Amniotic epithelial cell (primary cell): ENCODE results near the gene CBX8.

ENCODE experiments used
- DNase-seq: peaks from one replicate; pipeline ENCODE4 v3.0.0-alpha.2; 2010; ENCODE audit warnings: low read depth

The CBX8 gene

DNA sequence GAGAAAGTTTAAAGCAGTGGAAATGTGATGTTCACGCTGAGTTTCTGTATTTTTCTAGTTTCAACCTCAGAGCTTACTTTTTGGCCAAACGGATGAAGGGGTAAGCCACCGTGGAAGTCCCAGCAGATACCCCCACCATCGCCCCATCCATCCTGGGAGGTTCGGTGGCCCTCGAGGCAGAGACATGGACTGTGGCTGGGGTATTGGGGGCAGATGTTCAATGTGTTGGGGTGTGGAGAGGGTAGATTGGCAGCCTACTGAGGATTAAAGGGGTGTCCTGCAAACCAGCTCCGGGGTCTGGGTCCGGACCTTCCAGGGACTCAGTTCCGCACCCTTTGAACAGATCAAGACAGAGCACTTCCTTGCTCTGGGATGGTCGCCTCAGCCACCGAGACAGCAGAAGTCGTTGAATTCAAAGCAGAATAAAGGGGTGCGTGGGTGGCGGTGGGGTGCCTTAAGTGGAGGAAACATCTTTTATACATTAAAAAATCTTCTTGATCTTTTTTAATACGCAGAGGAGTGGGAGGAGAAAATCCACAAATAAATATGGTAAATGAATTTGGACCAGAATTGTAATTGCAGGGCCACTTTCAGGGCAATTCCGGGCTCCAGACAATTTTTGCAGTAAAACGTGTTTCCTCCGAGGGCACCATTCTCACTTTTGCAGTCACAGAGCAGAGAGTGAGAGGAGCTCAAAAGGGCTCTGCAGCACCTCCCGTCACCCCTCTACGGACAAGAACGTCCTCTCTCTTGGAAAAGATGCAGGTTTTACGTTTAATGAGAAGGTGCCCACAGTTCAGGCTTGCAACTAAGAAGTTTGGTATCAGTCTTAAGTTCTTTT lies 8.2 kb upstream of the CBX8 start:
- no peak for DNase-seq

DNA sequence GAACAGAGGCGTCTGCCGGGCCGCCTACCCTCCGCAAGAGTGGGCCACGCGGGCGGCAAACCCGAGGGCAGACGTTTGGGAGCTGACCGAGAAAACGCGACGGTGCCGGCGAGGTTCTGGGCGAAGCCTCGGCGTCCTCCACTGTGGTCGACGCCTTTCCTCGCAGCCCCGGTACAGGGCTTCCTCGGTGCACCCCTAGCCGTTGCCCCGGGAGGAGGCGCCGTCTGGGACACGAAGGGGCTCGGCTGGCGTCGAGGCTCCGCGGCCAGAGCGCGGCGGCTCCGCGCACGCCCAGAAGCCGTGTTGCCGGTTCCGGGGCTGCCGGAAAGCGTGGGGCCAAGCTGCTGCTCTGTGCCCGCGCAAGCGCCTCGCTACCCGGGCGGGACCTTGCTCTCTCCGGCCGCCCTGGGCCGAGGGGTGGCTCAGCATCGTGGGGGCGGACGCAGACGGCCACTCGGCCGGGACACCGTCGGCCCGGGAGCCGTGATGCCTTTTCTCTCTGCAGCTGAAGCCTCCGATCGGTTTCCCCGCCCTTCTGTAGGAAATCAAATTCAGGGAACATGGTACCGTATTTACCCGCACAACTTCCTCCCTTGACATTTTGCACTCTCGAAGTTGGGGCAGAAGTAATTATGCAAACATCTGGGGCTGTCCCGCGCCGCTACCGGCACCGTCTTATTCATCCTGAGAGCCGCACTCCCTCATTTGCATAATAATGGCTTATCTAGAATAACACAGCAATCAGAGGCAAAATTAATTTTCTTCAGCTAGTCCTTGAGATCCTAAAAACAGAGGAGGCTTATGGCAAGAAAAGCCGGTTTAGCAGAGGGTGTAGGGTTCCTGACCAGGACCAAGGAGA lies 7.3 kb upstream of the CBX8 start:
- DNase-seq = peak; percentile 22

DNA sequence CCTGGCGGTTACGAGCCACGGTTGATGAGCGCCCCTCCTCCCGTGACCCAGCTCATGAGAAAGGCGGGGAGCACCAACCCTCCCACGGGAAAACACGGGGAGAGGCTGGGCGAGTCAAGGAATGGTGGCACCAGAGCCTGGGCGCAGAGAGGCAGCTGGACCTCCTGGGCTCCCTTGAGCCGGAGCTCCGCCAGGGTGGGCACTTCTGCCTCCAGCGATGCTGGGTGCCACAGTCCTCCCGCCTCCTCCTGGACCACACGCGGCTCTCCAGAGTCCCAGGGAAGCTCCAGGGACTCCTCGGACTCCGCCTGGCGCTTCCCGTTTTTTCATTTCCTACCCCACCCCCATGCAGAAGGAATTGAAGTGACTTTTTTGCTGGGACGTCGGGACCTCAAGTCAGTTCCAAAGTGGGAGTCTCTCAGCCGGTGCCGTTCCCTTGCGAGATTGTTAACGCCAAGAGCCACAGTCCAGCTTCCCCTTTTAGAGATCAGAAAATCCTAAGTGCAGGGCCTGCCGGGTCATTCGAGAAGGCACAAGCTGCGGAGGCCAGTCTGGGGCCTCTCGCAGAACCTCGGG lies 6.6 kb upstream of the CBX8 start:
- no peak for DNase-seq

DNA sequence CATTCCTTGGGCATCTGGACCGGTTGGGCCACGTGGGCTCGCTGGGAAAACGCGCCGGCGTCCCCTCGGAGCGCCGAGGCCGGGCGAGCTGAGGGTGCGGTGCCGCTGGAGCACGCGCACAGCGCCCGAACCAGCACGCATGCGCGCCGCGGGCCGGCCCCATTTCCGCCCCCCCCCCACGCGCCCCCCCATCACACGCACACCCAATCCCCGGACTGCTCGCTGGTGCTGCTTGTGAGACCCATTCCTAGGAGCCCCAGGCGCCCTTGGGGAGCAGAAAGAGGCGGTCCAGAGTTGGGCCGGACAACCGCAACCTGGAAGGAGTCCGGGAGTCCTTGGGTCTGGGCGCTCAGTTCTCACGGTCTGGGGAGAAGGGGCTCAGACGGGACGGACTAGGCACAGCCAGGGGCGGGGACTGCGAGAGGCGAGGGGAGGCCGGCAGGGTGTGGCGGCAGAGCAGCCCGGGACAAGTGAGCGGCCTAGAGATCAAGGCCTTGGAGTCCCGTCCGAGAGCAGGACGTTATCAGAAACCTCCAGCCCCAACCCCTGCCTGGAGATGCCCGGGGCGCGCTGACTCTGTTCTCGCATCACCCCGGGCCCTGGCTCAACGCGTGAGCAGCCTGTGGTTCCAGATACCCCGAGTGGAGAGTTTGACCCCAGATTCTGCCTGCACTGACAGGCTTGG lies 6.0 kb upstream of the CBX8 start:
- DNase-seq = no peak

DNA sequence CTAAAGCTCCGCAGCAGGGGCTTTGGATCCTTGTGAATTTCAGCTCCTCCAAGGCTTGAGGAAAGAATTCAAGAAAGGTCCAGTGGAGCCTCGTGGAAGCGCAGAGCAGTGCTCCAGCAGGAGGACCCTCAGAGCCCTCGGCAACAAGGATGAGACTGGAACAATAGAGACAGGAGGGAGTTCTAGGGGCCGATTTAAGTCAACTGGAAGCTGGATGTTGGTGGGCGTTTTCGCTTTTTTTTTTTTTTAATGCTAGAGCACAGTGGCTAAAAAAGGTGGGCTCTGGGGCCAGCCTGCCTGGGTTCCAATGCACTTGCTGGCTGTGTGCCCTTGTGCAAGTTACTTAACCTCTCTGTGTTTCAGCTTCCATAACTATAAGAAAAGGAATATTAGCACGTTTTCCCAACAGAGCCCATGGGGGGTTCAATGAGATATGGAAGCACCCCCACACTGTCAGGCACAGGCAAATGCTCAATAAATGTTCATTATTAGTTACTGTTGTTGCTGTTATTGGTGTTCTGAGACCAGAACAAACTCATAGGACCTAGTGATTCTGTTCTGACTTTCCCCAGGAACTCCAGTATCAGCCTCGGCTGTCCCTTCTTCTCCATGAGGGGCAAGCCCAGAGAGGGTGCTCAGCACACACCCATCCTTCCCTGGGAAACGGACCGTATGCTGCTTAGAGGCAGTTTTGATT lies 5.3 kb upstream of the CBX8 start:
- DNase-seq = no peak

DNA sequence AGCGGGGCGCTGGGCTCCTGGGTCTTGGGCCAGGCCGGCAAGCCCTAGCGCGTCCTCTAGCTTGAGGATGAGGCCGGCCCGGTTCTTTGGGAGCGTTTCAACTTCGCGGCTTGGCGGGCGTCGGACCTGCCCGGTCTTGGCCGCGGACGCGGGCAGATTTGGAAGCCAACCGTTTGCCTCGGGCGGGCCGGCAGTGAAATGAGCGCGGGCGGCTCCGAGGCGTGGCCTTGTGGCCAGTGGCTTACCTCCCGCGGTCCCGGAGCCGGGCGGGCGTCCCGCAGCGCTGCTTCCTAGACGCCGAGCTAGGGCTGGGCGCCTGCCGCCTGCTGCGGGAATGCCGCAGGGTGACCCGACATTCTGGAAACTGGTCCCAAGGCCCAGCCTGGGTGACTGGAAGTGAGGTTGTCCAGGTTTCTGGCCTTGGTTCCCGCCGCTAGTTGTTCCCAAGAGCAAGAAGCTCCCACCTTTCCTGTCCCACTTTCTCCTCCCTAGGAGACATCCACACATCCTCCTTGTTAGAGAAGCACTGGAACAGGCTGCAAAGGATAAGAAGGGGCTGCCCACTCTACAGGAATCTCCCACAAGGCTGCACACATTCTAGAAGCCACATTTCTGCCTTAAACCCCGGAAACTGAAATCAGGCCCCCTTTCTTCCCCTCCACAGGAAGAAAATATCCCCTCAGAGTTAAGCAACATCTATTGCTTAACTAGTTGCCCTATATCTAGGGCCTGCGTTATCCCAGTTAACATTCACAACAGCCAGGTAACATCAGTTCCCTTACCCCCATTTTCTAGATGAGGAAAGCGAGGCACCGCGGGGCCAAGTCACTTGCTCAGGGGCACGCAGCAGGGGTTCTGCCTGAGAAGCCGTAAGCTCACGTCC lies 4.5 kb upstream of the CBX8 start:
- no peak for DNase-seq

DNA sequence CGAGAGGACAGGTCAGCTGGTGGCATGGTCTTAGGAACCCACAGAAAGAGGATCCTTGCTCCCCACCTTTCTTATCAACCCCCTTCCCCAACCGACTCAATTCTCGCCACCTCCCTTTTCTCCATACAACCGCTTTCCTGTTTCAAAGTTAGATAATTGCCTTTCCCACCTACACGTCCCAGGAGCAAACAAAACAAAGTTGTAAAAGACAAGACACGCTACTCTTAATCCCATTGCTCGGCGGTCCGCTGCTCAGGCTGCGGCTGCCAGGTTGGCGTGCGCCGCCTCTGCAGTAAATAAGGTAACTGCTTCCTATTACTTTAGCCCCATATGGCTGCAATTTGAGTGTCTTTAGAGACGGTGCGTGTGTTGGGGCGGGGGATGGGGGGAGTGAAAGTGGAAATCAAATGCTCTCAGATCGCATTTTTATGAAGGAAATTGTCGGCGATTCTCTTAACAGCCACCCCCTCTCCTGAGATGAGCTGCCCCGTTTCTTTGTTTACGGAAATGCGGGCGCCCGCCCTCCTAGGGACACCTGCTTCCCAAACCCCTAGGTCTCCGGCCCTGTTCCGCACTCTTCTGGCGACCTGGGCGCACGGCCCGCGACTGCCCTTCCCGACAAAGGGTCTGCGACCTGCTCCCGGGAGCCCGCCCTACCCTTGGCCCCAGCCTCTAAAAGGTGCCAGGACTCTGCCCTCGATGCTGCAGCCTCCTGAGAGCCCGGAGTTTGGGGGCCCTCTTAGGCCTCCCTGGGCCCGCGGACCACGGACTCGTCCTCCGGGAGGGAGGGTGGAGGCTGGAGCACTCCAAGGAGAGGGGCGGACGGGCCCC lies 3.7 kb upstream of the CBX8 start:
- DNase-seq = peak; percentile 37

DNA sequence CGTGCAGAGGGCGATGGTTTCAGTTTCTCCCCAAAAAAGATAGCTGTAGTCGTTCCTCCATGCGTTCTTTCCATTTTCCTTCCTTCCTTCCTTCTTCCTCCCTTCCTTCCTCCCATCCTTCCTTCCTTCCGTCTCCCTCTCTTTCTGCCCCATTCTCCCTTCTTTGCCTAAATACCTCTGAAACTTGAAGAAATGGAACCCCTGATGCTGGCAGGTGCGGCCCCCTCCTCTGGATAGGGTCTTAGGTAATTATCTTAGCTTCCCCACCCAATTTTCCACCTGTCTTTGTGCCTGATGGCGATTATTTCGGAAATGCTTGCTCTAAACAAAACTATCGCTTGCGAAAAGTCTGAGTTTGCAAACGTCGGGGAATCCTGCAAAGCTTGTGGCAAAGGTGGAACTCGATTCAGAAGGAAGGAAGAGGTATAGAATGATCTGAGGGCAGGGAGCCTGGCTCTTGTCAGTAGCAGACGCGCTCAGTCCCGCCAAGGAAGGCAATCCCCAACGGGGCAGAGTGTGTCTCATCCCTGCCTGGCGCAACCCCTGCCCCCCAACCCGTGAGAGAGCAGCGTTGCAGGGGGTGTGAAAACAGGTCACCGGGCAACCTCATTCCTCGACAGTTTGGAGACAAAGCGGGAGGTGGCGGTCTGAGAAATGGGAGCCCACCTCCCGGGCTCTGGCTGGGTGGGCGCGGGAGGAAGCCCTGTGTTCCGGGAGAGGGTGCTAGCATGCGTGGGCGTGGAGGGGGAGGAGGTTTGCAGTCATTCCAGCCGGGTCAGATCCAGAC lies 2.9 kb upstream of the CBX8 start:
- no peak for DNase-seq

DNA sequence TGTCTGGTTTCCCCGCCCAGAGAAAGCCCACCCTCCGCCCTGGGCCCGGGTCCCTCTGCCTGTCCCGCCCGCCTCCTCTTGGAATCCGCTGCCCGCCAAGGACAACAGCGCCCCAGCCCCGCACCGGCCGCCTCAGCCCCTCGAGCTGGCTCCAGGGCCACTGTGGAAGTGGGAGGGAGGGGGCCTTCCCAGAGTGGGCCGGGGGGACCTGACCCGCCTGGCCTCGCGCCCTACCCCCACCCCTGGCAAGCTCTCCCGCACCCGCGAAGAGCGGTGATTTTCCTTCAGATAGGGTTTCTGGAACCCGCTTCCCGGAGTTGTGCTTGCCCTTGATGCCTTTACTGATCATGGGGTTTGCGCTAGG lies 2.3 kb upstream of the CBX8 start:
- DNase-seq = no peak

DNA sequence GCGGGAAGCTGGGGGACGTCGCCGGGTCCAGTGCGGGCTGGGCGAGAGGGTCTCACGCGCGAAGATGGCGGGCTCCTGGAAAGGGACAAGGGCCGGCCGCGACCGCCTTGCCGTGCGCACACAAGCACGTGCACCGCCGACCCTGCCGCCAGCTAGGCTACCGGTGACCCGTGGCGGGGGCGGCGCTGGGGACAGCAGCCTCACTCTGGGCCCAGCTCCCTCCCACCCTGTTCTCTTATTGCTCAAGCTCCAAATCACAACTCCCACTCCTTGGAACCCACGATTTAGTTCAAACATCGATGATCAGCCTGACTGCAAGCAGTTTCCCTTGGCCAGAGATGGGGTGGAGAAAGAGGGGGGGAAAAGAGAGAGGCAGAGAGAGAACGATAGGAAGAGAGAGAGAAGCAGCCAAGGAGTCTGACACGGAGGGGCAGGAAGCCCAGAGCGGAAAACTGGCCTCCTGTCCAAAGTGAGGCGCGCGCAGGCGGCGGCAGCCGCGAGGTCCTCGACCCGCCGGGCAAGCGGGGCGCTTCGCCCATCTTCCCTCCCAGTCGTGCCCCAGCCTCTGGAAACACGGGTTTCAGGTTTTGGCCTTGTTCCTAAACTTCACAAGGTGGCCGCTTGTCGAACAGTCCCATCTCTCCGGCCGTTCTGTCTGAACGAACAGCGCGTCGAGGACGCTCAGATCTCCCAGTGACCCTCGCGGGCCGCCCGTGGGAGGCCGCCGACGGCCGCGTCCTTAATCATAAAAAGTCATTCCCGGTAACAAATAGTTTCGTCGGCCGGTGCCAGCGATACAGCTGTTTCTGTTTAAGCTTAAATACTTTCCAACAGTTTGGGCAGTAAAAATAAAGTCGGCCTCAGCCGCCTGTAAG lies 1.7 kb upstream of the CBX8 start:
- DNase-seq = no peak

DNA sequence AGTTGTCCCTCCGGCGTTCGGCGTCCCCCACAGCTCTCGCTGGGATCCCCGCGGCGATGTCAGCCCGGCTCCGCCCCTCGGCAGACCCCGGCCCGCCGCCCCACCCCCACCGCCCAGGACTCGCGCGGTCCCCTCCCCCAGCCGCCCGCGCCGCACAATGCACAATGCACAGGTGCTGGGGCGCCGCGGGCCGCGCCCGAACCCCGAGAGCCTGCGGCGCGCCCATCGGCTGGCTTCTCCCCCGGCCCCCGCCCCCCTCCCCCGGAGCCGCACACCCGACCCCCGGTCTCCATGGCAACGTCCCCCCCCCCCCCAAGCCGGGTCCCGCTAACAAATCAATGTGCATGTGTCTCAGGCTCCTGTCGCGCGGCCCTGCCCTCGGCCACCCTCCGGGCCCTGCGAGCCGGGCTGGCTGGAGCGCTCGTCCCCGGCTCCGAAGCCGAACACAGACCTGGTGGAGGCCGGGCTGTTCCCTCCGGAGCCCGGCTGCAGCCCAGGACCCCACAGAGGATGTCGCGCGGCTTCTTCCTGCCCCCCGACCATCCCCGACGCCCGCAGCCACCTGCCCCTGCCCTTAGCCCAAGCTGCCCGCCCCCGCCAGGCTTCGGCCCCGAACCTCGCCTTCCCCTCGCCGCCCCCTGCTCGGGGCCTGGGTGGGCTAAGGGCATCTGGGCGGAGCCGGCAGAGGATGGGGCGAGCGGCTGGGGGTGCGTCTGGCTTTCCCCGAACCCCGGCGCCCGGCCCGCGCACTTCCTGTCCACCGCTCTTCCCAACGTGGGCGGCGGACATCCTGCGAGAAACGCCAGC lies 818 bp upstream of the CBX8 start:
- DNase-seq = no peak

DNA sequence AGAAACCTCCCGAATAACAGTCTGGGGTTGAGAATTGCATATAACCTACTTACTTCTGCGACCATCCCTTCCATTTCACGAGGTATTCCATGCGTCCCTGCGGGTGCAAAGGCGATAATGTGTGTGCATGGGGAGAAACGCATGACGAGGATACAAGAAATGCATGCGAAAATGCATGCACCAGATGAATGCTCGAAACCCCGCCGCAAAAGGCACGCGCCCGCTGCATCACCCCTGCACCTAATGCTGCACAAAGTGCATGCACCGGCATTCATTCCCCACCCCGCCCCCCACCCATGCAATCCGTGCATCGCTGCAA lies 474 bp downstream of the CBX8 start:
- DNase-seq = no peak

DNA sequence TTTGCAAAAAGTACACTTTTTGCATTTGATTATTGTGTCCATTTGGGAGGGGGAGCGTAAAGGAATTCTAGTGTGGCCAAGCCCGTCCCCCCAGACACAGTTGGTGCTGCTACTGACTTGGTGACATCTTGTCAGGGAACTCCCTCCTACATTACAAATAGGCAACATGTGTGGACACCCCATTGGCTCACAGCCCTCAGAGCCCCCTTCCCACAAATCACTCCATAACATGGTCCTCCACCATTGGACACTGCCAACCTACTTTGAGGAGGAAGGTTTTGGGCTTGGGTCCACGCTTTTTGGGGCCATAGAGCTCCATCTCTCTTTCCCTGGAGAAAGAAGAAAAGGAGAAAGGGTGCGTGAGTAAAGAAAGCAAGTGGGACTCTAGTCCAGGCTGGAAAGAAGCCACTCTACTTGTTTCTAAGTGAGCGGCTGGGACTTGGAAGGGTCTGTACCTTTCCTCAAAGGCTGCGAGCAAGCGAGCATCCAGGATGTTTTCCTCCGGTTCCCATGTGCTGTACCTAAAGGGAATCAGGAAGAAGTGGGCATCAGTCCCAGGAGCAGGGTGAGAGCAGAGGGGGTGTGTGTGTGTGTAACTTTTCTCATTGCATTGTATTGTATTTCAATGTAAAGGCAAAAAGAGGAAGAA lies 958 bp downstream of the CBX8 start:
- no peak for DNase-seq

DNA sequence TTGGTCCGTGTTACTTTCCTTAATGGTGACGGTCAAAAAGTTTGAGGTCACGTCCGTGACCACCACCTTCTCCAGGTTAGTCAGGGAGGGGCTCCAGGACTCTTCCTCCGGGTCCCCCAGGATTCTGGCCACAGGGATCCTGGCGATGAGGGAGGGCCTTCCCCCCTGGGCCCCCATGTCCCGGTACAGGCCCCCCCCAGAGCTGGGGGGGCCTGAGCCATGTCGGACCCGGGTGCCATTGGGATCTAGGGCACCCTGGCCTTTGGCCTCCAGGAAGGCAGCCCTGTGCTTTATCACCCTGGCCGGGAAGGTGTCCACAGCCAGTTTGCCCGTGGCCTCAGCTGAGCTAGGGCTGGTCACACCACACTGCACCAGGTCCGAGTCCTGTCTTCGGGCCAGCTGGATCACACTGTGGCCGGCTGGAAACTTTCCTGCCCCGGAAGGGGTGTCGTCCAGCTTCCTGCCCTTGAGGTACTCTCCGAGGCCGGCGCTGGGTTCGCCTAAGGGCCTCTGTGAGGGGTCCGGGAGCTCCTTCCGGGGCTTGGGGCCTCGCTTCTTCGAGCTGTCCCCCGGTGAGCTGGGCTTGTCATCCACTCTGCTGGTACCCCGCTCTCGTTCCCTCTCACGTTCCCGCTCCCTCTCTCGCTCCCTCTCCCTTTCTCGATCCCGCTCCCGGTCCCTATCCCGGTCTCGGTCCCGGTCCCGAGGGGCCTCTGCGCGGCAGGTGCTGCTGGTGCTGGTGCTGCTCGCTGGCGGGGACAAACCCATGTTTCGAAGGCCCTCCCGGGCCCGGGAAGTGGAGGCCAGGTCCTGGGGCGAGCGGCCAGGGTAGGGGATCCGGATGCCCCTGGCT lies 2.0 kb downstream of the CBX8 start:
- DNase-seq = no peak

DNA sequence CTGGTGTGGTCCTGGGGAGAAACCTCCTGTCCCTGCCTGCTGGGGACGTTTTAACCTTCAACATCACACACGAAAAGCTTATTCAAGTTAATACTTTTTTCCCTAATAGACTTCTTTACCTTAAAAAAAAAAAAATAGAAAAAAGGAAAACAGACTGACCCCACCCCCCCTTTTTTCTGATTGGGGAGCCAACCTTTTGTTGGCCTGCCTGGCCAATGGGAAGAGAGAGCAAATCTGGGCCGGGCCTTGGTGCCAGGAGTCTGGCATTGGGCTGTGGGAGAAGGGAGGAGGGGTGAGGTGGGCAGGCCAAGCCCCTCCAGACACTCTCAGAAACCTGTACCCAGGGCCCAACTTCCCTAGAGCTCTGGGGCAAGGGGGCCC lies 3.0 kb downstream of the CBX8 start:
- no peak for DNase-seq
